A172 (cell line): ENCODE results near the gene UROC1. TPM values are rescaled to one million over a fixed set of nuclear protein-coding genes. Genes with fewer than 3 reads are reported as not detected.
A peak's percentile ranks its signal among the peaks of the same experiment; 100 is the strongest.
"Not testable (repeated sequence)": the region's sequence is repeated elsewhere in the genome, so short reads cannot be mapped to it uniquely, and the experiment has no call there.

ENCODE experiments used
- DNase-seq: peaks from one replicate; pipeline ENCODE4 v3.0.0-alpha.2; 2015; ENCODE audit warnings: low spot score
- total RNA-seq: library from RNA; depleted of rRNA; stranded (reverse); fragments of >200 nt; shearing (Covaris generic); gene quantifications from 2 replicates; pipeline ENCODE4 v1.2.3, GENCODE V29; 2014

Gene UROC1
- total RNA-seq, 1 experiment from 2014 or later = not detected

DNA sequence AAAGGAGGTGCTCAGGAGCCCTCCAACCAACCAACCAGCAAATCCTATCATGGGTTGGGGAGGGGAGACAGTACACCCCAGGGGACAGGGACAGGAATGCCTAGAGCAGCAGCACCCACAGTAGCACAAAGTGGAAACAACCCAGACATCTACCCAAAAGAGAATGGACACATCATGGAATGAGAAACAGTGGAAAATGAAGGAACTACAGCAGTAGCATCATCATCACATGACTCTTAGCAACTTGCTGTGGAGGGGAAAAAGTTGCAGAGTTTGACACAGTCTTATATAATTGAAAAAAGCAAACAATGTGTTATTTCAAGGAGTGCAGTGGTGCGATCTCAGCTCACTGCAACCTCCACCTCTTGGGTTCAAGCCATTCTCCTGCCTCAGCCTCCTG, 30.1 kb upstream of the UROC1 start:
- DNase-seq = no peak

DNA sequence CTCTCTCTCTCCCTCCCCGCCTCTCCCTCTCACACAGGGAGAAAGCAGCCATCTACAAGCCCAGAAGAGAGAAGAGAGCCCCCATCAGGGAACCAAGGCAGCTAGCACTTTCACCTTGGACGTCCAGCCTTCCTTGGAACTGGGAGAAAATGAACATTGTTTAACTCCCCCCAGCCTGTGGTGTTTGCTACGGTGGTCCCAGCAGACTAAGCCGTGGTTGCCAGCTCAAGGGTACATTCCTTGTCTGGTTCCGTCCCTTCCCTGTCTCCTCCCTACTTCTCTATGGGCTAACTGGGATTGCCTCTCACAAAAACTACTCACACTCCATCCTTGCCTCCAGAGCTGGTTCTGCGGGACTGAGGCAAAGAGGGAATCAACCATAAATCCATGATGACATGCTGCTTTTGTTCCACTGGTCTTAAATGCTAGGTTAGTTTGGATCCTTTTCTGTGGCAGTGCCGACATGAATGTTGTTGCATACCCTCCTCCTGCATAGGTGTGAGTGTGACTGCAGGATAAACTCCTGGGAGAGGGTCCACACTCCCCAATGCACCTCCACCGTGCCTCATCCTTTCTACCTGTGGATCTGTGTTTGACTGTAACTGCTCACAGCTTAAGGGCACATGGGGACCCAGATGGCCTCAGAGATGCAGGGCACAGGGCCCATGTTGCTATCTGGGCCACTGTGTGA, 29.1 kb upstream of the UROC1 start:
- DNase-seq = no peak

DNA sequence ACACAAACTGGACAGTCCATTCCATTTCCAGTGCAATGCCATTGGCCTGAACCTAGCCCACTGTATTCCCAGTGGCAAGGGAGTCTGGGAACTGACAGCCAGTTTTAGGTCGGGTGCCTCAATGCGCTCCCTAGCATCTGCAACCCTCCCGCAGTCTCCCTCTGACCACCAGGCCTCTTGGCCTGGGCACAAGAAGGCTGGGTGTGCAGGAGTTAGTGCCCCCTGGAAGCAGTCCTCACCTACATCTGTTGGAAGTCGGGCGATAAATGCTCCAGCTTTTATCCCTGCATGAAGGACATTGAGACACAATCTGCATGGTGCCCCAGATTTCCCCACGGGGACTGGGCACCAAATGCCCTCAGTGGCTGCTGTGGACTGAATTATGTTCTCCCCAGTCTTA, 28.4 kb upstream of the UROC1 start:
- no peak for DNase-seq

DNA sequence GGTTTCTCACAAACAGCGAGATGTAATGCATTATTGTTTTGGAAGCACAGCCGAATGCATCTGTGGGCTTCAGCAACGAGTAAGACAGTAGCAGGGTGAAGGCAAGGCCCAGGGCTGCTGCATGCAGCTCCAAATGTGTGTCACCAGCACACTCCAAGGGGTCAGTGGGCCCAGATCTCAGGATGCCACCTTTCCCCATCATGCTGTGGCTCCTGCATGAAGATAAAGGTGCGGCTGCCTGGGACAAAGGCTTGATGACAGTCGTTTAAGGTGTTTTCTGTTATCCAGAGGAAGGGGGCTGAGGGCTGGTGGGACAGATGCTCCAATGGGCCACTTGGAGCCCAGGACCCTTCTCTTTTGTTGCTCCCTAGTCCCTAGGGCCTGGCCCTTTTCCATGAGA, 28.0 kb upstream of the UROC1 start:
- no peak for DNase-seq

DNA sequence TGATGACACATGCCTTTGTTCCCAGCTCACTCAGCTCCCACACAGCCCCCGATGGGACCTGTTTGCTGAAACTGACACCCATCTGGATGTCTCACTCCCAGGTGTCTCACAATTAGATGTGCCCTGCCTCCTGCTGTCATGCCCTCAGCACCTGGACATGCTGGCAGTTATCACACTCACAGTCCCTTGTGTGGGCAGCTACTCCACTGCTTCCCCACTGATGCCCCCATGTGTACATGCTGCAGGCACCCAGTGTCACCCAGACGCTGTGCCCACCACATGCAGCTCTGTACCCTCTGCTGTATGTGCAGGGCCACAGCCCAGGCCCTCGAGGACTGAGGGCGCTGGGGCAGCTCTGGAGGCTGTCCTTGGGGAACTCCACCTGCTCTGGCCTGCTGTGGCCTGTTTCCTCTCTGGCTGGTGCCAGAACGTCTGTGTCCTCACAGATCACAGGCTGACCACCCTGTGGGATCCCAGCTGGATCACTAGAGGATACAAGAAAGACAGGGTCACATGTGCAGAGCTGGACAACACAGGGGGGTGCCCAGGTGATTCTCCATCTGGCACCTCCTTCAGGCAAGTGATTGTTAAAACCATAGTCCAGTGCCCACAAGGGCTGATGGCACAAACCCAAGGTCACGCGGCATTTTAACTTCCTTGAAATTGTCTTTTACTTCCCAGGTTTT, 27.2 kb upstream of the UROC1 start:
- no peak for DNase-seq

DNA sequence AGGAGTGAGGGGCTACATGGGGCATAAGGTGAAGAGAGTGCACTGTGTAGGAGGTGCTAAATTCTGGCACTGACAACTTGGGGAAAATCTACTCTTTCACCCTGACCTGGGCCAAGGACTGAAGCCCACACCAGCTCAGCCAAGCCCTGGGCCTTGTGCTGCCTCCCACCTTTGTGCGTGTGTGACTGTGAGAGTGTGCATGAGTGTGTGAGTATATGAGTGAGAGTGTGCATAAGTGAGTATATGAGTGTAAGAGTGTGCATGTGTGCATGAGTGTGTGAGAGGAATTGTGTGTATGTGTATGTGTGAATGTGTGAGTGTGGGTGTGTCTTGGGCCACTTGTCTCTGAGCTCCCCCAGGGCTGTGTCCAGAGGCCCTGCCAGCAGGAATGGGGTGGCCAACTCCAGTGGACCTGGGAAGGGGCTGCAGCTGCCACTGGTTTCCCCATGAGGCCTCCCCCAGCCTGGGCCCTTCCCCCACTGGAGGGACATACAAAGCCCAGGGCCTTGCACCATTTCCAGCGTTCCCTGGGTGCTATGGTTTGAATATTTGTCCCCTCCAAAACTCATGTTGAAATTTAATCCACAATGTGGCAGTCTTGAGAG, 26.0 kb upstream of the UROC1 start:
- DNase-seq = no peak

DNA sequence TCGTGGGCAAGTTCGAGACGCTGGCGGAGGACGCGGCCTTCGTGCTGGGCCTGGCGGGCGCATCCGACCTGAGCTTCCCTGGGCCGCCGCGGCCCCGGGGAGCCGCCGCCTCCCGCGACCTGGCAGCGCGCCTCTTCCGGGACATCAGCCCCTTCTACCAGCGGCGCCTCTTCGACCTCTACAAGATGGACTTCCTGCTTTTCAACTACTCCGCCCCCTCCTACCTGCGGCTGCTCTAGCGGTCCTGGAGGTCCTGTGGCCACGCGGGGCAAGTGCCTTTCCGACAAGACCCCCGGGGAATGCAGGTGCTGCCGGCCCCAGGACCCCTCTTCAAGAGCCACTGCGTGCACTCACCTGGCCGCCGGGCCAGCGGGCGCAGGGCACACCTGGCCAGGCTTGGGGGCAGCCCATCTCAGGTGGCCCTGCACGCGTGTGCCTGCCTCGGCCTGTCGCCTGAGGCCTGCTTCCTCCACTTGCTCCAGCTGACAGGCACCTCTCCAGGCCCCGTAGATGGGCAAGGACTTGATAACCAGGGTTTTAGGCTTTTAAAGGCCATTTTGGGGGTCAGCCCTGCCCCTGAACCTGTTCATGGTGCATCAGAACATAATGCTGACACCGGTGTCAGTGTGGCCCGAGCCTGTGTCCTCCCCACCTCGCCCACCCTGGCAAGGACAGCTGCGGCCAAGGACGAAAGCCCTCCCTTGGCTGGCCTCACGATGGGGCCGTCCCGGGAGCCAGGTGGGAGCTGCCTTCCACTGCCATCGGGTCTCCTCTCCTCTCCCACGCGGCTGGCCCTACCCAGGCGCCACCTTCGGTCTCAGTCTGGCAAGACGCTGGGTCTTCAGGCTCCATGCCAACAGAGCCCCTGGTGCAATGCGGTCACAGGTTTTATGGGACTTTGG, 25.0 kb upstream of the UROC1 start:
- DNase-seq = no peak

DNA sequence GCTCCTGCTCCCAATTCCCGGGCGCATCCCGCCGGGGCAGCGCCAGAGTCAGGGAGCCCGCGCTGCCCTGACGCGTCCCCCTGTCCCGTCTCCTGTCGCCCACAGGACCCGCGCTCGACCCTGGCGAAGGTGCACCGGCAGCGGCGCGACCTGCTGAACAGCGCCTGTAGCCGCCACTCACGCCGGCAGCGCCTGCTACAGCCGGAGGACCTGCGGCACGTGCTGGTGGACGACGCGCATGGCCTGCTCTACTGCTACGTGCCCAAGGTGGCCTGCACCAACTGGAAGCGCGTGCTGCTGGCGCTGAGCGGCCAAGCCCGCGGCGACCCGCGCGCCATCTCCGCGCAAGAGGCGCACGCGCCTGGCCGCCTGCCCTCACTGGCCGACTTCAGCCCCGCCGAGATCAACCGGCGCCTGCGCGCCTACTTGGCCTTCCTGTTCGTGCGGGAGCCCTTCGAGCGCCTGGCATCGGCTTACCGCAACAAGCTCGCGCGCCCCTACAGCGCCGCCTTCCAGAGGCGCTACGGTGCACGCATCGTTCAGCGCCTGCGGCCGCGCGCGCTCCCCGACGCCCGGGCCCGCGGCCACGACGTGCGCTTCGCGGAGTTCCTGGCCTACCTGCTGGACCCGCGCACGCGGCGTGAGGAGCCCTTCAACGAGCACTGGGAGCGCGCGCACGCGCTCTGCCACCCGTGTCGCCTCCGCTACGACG, 24.2 kb upstream of the UROC1 start:
- no peak for DNase-seq

DNA sequence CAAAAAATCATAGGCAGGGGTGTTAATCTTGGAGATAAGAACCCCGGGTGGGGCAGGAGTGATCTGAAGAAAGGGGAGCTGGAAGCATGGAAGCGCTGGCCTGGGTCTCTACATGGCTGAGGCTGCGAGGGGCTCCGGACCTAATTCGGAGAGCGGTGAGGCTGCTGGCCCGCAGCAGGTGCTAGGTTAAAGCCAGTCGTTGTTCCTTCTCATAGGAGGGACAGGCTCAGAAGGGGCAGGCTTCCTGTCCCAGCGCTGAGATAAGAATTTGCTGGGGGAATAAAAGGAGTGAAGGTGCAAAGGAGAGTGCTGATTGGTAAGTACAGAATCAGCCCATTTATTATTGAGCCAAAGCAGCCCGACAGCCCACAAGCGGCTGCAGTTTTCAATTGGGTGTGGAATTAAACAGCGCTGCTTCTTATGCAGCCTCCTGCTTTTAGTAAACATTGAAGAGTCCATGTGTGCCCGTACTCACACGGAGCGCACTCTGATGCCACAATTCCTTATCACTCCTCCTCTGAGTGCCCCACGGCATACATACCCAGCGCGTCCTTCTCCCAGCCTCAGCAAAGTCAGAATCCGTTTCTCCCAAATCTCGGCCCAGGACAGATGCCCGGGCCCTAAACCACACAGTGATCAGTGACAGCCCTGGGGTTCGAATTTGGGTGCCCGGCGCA, 23.5 kb upstream of the UROC1 start:
- DNase-seq = no peak

DNA sequence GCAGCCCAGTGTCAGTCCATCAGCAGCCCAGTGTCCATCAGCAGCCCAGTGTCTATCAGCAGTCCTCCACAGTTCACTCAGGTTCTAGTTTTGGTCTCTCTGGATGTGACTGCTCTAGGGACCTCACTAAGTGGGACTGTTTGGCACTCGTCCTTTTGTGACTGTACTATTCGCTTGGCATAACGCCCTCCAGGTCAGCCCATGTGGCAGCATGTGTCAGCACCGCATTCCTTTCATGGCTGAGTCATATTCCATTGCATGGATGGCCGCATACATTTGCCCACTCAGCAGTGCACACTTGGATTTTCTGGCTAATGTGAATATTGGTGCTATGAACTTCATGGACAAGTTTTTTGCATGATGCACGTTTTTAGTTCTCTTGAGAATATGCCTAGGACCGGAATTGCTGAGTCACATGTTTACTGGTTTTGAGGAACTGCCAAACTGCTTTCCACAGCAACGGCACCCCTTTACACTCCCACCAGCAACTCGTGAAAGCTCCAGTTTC, 22.8 kb upstream of the UROC1 start:
- DNase-seq = peak; percentile 95

DNA sequence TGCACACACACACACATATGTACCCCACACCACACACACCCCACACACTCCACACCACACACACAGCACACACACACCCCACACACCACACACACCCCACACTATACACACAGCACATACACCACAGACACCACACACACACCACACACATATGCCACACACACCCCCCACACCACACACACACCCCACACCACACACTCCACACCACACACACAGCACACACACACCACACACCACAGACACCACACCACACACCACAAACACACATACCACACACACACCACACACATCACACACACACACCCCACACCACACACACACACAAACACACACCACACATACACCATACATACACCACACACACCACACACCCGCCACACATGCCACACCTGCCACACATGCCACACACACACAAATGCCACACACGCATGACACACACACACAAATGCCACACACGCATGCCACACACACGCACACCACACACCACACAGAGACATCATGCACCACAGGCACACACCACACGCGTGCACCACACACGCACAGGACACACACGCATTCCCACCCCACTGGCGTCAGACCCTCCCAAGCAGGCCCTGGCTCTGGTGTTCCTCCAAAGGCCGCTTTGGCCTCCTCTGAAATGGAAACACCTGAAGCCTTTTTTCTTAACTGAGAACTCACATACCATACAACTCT, 22.1 kb upstream of the UROC1 start:
- no peak for DNase-seq

DNA sequence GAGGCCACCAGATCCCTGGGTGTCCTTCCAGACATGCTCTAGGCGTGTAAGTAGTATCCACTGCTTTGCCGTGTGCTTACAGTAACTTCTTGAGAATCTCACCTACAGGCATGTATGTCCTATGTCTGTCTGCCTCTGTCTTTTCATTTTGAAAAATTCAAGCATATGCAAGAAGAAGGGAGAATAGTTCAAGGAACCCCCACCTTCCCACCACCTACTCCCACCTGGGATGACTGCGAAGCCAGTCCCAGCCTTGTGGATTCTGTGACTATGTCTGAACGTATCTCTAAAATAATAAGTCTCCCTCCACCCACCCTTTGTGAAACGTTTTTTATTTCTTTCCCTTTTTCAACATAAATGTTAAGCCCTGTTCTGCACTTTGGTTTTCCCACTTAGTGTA, 21.4 kb upstream of the UROC1 start:
- DNase-seq = no peak

DNA sequence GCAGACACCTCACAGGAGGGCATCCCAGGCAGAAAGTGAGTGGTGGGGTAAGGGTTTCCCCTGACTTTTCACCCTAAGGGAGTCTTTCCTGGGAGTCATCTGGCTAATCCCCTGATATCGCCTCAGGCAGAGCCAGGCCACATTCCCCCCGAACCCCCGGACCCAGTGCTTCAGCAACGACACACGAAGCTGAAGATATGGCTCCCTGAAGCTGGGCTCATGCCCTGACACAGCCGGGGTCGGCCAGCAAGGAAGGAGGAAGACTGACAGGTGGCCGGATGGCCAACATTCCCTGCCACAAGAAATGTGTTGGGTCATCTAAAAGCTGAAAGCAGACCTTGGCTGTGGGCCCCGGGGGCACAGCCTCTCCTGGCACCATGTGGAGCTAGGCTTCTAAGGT, 20.7 kb upstream of the UROC1 start:
- no peak for DNase-seq

DNA sequence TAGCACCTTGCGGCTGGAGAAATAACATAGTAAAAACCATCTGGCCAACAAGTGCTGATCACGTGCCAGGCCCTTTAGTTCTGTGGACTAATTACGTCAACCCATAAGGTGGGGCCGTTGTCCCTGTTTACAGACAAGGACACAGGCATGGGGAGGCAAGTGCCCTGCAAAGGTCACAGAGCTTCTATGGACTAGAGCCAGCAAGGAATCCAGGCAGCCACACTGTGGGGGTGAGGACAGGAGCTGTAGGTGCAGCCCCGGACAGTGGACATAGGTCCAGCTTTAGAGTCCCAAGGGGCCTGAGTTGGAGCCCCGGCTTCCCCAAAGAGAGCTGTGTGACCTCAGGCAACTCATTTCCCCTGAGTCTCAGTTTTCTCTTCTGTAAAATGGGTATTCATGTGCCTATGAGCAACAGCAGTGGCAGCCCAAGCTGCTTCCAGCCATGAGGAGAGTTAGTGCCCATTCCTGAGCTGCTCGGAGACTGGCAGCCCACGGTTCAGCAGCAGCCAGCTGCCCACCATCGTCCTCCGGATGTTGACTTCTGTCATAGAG, 20.2 kb upstream of the UROC1 start:
- no peak for DNase-seq

DNA sequence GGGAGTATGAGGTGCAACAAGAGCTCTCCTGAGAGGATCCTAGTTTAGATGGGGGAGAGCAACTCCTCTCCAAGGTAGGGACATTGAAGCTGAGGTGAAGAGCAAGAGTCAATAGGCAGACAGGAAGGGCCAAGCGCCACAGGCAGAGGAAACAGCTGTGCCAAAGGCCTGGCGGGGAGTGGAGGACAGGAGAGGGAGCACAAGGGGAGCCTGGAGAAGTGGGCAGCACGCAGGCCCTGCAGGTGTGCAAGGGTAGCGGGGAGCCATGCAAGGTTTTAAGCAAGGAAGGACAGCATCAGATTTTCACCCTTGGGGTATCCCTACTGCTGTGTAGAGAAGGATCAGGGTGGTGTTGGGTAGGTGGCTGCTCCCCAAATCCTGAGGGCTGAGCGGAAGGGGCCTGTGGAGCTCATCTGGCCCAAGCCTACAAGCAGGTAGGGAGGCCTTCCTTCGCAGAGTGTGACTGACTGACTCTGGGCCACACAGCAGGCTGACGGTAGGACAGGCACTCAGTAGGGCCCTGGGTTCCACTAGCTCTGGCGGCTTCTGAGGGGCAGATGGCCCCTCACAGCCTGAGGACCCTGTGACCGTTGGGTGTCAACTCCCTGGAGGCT, 19.6 kb upstream of the UROC1 start:
- DNase-seq = no peak

DNA sequence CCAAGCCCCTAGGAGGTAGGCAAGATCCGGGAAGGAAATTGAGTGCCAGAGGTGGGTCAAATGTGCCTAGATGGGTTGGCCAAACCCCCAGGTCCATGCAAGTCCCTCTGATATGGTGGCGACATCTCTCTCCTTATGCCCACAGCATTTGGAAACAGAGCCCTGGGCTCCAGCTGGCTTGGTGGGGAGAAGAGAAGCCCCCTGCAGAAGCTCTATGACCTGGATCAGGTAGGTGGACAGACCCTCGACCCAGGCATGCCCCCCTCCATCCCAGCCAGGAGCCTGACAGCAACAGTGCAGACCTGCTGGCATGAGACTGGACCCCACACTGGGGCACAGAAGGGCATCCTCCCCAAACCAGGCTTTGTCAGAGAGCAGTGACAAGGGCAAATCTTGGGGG, 18.6 kb upstream of the UROC1 start:
- DNase-seq = no peak

DNA sequence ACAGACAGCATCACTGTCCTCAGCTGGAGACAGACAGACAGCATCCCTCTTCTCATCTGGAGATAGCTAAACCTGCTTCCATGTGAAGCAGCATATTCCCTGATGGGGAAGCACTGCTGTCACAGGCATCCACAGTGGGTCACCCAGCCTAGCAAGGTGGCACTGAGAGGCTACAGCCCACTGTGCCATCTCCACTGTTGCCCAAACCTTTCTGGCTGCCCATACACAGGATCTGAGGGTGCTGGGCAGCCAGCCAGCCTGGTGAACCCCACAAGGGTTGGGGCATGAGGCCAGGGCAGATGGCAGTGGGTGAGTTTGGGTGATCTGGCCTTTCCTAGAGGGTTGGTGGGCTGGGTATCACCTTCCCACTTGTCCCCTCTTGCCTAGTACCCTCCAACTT, 18.1 kb upstream of the UROC1 start:
- DNase-seq = no peak

DNA sequence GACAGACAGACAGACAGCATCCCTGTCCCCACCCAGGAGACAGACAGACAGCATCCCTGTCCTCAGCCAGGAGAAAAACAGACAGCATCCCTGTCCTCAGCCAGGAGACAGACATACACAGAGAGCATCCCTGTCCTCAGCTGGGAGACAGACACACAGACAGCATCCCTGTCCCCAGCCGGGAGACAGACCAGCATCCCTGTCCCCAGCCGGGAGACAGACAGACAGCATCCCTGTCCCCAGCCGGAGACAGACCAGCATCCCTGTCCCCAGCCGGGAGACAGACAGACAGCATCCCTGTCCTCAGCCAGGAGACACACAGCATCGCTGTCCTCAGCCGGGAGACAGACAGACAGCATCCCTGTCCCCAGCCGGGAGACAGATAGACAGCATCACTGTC, 17.1 kb upstream of the UROC1 start:
- DNase-seq = not testable (repeated sequence)

DNA sequence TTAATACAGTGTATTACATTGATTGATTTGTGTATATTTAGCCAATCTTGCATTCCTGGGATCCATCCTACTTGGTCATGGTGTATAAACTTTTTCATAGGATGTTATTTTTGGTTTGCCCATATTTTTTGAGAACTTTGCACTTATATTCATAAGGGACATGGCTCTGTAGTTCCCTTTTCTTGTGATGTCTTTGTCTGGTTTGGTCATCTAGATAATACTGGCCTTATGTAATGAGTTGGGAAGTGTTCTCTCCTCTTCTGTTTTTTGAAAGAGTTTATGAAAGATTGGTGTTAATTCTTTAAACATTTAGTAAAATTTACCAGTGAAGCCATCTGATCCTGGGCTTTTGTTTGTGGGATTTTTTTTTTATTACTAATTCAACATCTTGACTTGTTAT, 15.9 kb upstream of the UROC1 start:
- no peak for DNase-seq

DNA sequence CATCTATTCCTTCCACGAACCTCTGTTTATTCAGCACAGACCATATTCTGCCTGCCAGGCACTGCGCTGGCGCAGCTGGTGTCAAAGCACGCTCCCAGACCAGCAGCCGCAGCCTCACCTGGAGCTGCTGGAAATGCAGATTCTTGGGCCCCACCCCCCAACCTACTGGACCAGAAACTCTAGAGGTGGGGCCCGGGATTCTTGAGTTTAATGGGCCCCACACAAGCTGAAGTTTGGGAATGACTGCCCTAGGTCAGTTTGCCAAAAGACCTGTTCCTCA, 13.4 kb upstream of the UROC1 start:
- no peak for DNase-seq
